Neural progenitor cell (in vitro differentiated cells): ENCODE results near the gene PRSS2.

Experiments used
- CTCF ChIP-seq: fragments of 200-600 bp; sonication (generic); IDR thresholded peaks from 2 replicates; pipeline ENCODE4 v1.5.1; 2017; ENCODE audit warnings: antibody characterized with exemption, mild to moderate bottlenecking
- EZH2 ChIP-seq: fragments of 200-600 bp; sonication (generic); IDR thresholded peaks from 2 replicates; pipeline ENCODE4 v1.6.1; 2017; ENCODE audit warnings: antibody characterized with exemption, mild to moderate bottlenecking, moderate library complexity
- EZH2phosphoT487 ChIP-seq: fragments of 200-600 bp; sonication (generic); IDR thresholded peaks from 2 replicates; pipeline ENCODE4 v1.6.1; 2017; ENCODE audit warnings: antibody characterized with exemption

- no peak for TF ChIP-seq CTCF
- no peak for TF ChIP-seq EZH2phosphoT487
- no peak for TF ChIP-seq EZH2
Observed at GRCh38 chr7:142812437-142813215, 41.9 kb downstream of the PRSS2 start.
